Pulmonary artery endothelial cell (primary cell): ENCODE measurements around the gene CLDN20. TPM values are rescaled to one million over a fixed set of nuclear protein-coding genes. Genes with fewer than 3 reads are reported as not detected.
"Not testable (repeated sequence)": the region's sequence is repeated elsewhere in the genome, so short reads cannot be mapped to it uniquely, and the experiment has no call there.

ENCODE experiments used
- DNase-seq: peaks from one replicate; pipeline ENCODE4 v3.0.0-alpha.2; 2011; ENCODE audit warnings: low read depth, low spot score
- total RNA-seq: library from RNA; depleted of rRNA; stranded (reverse); fragments of >200 nt; gene quantifications from 2 replicates; pipeline ENCODE4 v1.2.3, GENCODE V29; 2014

The CLDN20 gene
- total RNA-seq, 1 donor from 2014 or later: not detected

DNA sequence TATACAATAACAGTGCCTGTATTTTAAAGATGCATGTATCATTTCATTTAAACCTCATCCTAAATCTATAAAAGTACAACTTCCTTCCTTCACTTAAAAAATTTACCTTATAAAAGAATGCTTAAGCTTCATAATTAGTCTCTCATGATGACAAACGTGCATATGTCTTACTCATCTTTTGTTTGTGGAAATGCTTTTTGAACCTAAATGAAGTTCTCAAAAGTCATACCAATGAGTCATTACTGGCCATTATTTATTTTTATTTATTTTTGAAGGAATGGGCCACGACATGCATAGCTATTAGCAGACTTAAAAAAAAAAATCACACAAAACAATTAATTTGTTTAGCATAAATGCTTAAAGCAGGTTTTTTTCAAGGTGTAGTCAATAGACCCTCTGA is 46.8 kb downstream of the CLDN20 start:
- DNase-seq: no peak

DNA sequence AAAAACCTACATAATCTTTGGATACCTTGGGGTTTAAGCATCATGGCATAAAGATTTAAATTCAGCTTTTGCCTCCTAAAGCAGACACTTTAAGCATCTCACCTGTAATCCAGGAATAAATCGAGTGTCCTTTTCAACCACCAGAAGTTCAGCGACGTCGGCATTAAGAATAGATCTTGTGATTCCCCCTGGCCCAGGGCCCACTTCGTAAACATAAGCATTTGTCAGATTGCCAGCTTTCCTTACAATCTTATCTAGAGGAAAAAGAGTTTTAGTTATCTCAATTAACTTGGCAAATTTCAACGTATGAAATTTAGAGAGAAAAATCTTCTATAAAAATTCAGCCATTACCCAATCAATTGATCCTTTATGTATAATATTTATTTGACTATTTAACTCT is 47.3 kb downstream of the CLDN20 start:
- peak; percentile 54 for DNase-seq

DNA sequence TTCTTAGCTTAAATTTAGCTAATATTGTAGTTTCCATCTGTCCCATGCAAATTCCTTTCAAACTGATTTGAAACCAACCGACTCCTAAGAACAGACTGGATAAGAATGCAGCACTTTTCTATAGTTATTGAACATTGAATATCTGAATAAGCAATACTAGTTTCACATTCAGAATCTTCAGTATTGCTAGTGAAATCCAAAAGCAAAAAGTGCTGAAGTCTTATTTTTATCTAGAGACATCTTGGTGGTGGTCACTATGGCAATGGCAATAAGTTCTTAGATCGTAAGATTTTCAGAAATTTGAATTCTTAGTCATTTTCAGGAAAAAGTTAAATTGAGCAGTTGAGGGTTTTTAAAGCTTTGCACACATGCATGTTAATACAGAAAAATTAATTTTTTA is 47.8 kb downstream of the CLDN20 start:
- DNase-seq: no peak

DNA sequence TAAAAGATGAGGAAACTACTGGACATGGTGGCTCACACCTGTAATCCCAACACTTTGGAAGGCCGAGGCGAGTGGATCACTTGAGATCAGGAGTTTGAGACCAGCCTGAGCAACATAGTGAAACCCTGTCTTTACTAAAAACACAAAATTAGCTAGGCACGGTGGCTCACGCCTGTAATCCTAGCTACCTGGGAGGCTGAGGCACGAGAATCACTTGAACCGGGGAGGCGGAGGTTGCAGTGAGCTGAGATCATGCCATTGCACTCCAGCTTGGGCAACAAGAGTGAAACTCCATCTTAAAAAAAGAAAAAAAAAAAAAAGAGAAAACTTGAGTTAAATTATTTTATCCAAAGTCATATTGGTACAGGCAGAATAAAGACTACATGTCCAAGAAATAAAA is 49.1 kb downstream of the CLDN20 start:
- not testable (repeated sequence) for DNase-seq

GRCh38 chr6:155313602-155314091 is 49.8 kb downstream of the CLDN20 start:
- no peak for DNase-seq

DNA sequence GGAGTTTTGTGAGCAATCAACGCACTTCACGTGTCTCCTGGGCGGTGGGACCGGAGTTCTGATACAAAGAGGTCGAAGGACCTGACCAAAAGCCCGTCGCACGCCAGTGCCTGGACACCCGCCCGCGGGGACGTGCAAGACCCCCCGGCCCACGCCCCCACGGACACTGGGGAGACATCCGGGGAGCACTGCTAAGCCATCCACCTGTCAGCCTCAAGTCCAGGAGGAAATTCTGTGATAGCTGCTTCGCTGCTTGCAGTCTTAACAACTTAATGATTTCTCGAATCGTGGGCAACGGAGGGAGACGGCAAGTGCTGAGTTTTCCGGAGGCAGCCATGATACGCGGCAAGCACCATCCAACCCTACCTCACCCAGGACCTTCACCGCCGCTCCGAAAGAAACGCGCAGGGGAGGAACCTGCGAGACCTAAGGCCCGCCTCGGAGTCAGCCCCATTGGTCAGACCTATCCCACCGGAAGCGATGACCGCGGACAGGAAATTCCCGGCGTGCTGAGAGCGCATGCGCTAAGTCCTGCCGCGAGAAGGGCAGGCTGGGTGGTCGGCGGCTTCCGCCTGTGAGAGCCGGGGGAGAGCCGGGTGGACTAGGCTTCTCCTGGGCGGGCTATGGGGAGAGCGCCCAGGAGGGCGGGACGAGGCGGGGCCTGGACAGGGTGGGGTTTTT is 50.4 kb downstream of the CLDN20 start, which contains the start of gene TFB1M:
TSS of gene TFB1M (minus strand) at position 393 of the 681 bp plus-strand sequence. CDS start at position 337, 56 bp downstream.
- DNase-seq: peak; percentile 92

- peak; percentile 58 for DNase-seq
Measured at GRCh38 chr6:155314773-155315515, 51.1 kb downstream of the CLDN20 start.

- no peak for DNase-seq
Measured at GRCh38 chr6:155315516-155315871, 51.7 kb downstream of the CLDN20 start.

DNA sequence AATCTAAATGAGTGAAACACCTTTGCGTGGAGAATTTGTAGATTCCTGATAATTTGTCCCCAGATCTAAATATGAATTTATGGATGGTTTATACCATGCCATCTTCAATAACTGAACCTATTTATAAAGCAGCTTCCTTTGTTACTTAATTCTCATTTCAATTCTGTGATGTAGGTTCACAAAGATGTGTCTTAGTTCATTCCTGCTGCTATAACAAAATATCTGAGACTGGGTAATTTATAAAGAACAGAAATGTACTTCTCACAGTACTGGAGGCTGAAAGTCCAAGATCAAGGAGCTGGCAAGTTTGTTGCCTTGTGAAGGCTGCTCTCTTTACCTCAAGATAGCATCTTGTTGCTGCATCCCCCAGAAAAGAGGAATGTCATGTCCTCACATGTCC is 52.6 kb downstream of the CLDN20 start:
- DNase-seq: no peak

GRCh38 chr6:155317186-155317585 is 53.4 kb downstream of the CLDN20 start:
- DNase-seq: no peak

GRCh38 chr6:155319902-155320301 is 56.1 kb downstream of the CLDN20 start:
- no peak for DNase-seq

GRCh38 chr6:155324172-155324571 is 60.4 kb downstream of the CLDN20 start:
- no peak for DNase-seq

DNA sequence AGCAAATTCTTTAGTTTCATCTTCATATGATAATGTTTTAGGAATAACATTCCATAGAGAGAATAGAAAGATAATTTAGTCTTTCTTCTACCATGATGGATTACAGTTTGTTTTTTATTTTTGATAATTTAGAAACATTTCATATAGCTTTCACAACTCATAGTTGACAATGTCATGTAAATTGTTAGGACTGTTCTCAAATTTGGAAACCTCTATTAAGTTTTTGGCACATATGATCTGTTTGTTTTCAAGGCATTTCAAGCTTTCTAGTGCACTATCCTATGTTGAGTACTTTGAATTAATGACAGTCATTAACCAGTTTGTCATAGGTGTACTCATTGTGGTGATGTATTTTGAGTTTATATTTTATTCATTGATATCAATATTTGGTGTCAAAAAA is 61.2 kb downstream of the CLDN20 start:
- DNase-seq: no peak

DNA sequence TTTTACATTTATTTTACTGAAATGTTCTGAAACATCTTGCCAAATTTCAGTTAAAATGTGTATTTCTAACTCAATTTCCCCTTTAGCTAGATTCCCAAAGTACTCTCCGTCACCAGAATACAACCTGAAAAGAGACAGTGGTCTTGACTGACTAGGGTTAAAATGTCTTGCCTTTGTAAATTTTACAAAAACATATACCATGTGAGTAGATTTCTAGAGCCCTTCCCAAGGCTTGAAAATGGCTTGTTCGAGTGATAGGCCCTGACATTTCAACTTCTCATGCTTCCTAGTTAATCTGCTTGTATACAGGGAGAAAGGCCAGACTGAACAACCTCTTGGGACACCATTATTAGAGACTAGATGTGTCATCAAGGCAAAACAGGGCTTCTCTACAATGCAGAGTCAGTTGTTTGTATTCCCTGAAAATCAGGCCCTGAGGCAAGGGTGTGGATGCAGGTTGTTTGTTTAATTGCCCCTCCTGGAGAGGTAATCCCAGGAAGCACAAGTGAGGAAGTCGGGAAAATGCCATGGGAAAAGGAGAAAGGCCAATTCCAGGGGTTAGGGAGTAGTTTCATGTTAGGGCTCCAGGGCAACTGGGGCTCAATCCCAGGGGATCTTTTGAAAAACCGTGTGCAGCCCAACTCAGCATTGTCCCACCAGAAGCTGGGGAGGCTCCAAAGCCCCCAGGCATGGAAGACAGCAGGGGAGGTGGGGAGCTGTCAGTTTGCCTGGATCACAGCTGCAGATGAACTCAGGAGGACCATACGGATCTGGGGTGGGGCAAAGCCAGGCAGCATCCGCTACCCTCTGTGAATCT is 62.1 kb downstream of the CLDN20 start:
- DNase-seq: no peak

Other genes starting within 250 kb of the CLDN20 start
- 15.6 and 20.8 TPM in 2 replicates for gene TFB1M, start 50.5 kb downstream of the CLDN20 start, total RNA-seq
- gene NOX3, start 191.8 kb downstream of the CLDN20 start, total RNA-seq: not detected in 2 replicates